ENCODE data around the gene RPP25. TPM values are rescaled to one million over a fixed set of nuclear protein-coding genes. Genes with fewer than 3 reads are reported as not detected.
"Not testable (repeated sequence)": the region's sequence is repeated elsewhere in the genome, so short reads cannot be mapped to it uniquely, and the experiment has no call there.

Gene RPP25
- total RNA-seq, 1 donor from 2014 or later: 4.0 TPM

- ATAC-seq: not testable (repeated sequence)
Measured at GRCh38 chr15:74913799-74914198, 42.8 kb downstream of the RPP25 start.

DNA sequence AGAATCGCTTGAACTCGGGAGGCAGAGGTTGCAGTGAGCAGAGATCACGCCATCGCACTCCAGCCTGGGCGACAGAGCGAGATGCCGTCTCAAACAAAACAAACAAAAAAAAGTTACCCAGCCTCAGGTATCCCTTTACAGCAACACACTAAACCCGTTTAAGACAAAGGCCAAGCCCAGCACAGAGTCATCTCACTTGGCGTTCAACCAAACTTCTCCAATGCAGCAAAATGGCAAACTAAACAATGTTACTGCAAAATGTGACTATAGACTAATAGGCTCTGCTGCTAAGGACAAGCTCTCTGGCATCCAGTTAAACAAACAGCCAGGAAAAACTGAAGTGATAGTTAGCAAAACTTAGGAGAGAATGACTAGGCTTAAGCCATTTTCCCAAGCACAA, 43.5 kb downstream of the RPP25 start:
- peak; percentile 62 for ATAC-seq

- ATAC-seq: no peak
Measured at GRCh38 chr15:74908635-74909034, 47.9 kb downstream of the RPP25 start.

DNA sequence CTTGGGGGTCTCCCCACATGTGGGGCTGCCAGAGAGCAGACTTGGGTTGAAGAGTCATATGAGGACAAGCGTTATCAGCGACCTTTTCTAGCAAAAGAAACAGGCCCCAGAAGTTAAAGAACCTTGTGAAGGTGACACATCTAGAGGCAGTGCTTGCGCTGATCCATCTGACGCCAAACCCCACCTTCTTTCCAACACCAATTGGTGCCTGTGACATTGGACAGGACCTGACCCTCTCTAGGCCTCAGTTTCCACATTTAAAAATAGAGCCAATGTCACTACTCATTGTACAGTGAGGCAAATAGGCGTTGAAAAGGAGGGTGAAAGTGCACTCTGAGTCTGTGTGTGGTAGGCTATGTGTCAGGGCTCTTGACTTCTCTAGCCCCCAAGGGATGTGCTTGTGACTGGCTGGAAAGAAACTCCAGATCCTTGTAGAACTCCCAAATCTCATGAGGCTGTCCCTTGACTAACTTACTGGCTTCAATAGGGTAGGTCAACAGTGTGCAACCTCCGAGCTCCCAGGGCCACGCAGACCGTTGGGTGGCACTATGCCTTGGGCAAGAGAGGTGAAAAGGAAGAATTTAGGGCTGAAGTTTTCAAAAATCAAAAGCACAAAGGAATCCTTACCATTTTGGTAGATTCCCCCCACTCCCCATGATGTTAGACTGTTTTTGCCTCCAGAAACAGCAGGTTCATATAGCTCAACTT, 49.3 kb downstream of the RPP25 start:
- ATAC-seq: peak; percentile 41

GRCh38 chr15:74906450-74907162, 50.0 kb downstream of the RPP25 start, which contains the start of gene FAM219B:
Gene FAM219B, minus strand, starts transcription at chr15:74906851. Its CDS starts 51 bp downstream, at chr15:74906800.
- peak; percentile 86 for ATAC-seq

GRCh38 chr15:74906067-74906449, 50.5 kb downstream of the RPP25 start:
- peak; percentile 11 for ATAC-seq

Other genes starting within 250 kb of the RPP25 start
- gene CYP1A1, start 231.2 kb downstream of the RPP25 start, total RNA-seq: not detected
- gene CYP1A2, start 207.9 kb downstream of the RPP25 start, total RNA-seq: not detected
- gene CSK, start 174.7 kb downstream of the RPP25 start, total RNA-seq: 77.1 TPM
- not detected for gene LMAN1L, start 143.9 kb downstream of the RPP25 start, total RNA-seq
- not detected for gene CPLX3, start 130.1 kb downstream of the RPP25 start, total RNA-seq
- 43.3 TPM for gene ULK3, start 113.6 kb downstream of the RPP25 start, total RNA-seq
- gene SCAMP2, start 83.4 kb downstream of the RPP25 start, total RNA-seq: 102 TPM
- gene MPI, start 66.7 kb downstream of the RPP25 start, total RNA-seq: 28.2 TPM
- 62.5 TPM for gene FAM219B, start 49.9 kb downstream of the RPP25 start, total RNA-seq
- gene COX5A, start 18.7 kb downstream of the RPP25 start, total RNA-seq: 229 TPM
- 0.84 TPM for gene SCAMP5, start 38.8 kb upstream of the RPP25 start, total RNA-seq
- gene PPCDC, start 66.8 kb upstream of the RPP25 start, total RNA-seq: 13.6 TPM
- gene C15orf39, start 245.1 kb upstream of the RPP25 start, total RNA-seq: 23.1 TPM

Measured in esophagus mucosa (tissue), 1 donor.